HG03575 (cell line): ENCODE results near the gene TK2.
A peak's percentile ranks its signal among the peaks of the same experiment; 100 is the strongest.
"Not testable (repeated sequence)": the region's sequence is repeated elsewhere in the genome, so short reads cannot be mapped to it uniquely, and the experiment has no call there.

Experiments
- ATAC-seq: cut with Tn5 transposase; IDR thresholded peaks from one replicate; pipeline ENCODE4 v1.9.1; 2021; ENCODE audit not compliant: unreplicated experiment, insufficient number of reproducible peaks, low FRiP score; ENCODE audit errors: extremely low read depth

The TK2 gene

DNA sequence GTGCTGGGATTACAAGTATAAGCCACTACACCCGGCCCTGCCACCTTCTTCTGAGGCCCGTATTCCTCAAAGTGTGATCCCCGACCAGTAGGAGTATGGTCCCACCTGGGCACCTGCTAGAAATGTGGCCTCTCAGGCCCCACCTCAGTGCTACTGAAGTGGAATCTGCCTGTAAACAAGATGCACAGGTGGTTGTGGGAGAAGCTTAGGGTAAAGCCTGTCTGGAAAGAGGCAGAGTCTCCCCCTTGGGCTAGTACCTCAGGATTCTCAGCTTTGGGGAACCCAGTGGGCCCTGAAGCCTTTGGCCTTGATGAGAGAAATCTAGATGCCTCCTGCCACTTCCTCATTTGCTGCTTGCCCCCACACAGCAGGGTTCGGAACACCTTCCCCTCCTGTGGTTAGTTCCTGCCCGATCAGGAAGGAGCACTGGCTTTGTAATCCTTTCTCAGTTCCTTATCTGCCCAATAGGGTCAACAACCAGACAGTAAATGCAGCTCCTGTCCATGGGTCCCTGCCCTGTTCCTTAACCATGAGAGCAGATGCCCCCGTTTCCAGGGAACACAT is 25.2 kb downstream of the TK2 start:
- ATAC-seq, result peak; percentile 36

DNA sequence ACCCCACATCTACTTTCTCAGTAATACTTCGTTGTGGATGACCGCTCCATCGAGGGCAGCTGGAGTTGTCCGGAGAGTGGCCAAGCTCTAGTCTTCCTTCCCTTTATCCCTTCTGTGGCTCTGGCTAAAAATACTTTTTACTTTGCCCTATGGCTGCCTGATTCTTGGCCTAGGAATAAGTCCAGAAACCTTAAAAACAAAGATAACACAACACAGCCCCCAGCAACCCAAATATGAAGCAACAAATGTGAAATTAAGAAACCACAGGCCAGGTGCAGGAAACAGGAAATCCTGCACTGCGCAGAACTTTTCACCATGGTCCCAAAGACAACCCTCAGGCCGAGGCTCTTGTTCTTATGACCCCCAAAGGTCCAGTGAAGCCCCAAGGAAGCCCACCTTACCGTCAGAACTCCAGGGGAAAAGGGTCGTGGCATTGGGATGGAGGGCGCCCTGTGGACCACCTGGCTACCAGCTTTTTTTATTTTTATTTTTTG is 26.0 kb downstream of the TK2 start:
- ATAC-seq, result no peak

DNA sequence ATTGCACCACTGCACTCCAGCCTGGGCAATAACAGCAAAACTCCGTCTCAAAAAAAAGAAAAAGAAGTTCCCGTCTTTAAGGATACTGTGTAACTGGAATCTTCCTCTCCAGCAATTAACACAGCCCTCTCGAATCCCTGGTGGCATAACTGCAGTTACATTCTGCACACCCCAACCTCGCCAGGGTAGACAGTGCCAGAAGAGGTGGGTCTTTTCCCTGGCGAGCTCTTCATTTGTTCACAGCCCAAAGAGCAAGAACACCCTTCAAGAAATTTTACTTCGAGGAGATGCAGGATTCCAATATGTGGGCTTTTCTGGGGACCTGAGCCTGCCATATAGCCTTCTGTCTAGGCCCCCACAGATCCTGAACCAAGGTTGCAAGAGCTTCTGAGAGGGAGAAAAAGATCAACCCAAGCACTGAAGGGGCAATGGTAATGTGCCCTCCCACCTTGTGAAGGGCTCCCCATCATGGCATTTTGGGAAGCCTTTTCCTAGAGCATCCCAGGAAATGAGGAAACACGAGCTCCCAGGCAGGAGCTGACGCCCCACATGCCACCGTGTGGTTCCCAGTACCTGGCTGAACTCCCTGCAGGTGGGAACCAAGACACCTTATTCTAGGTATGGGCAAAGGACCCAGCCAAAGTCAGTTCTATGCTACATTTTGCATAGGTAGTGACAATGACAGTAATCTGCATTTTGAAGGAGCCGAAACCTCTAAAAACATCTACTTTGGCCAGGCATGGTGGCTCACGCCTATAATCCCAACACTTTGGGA is 26.9 kb downstream of the TK2 start:
- no peak for ATAC-seq

DNA sequence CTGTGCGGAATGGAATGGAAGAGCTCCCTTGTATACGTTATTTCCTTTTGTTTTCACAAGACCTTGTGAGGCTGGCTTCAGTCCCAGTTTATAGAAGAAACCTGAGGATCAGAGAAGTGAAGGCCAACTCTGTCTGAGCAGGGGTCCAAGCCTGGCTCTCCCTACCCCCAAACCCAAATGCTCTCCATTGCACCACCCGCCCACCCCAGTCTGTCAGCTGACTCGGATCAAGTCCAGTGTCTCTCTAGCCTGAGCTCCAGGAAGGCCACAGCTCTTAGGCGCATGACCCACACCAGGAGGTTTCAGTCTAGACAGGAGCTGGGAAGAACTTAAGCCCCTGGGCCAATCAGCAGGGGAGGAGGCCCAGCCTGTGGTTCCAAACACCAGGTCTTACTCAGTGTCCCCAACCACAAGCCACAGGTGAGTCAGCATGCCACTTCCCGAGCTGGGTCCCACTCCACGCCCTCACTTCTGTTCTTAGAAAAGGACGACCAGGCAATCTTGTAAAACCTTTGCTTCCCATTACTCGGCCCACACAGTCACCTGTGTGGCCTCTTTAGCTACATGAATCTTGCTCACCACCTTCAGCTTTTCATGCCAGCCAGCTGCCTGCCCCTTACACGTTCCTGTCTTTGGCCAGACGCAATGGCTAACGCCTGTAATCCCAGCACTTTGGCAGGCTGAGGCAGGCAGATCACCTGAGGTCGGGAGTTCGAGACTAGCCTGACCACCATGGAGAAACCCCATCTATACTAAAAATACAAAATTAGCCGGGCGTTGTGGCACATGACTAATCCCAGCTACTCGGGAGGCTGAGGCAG is 27.8 kb downstream of the TK2 start:
- ATAC-seq, result peak; percentile 51

DNA sequence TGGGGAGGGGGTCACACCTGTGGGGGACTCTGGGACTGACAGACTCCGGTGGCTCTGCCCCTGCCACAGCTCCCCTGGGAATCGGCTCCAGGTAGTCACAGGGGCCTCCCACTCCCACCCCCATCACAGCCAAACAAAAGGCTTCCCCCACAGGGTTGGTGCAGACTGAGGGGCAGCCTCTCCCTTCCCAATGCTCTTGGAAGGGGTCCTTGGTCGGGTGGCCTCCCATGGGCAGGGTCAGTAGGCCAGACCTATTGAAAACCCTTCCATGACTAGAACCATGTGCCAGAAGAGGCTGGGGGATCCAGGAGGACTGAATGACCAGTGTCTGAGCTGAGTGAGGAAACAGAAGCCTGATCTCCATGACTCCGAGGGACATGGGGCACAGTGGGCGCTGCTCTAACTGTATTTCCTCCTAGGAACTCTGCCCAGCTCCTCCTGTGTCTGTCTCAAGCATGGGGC is 28.6 kb downstream of the TK2 start:
- ATAC-seq, result no peak

DNA sequence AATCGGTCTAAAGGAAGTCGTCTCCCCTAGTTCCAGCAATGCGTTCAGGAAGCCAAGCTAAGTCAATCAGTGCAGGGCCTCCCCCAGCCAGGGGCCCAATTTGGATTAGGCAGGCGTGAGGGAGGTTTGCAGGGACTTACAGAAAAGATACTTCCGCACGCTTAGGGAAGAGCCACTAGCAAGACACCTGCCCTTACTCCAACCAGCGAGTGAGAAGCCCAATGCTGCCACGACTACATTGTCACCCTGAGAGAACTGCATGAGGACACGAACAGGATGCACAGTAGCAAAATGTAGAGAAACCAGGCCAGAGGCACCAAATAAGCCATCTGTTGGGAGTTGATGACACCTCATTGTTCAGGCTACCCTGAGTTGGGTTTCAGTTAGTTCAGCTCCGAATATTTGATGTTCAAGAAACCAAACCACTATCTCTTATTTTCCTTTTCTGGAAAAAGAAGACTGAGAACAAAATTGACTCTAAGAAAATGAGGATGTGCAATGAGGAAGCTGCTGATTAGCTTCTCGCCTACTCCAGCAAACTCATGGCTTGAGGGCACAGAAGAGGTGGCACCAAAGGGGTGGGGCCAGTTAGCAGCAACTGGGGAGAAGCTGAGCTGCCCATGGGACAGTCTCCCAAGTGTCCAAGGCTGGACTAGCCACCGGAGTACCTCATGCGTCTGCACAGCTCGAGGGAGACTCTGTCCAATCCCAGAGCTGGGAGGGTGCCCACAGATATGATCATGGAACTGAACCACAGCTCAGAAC is 29.3 kb downstream of the TK2 start:
- ATAC-seq, result no peak

DNA sequence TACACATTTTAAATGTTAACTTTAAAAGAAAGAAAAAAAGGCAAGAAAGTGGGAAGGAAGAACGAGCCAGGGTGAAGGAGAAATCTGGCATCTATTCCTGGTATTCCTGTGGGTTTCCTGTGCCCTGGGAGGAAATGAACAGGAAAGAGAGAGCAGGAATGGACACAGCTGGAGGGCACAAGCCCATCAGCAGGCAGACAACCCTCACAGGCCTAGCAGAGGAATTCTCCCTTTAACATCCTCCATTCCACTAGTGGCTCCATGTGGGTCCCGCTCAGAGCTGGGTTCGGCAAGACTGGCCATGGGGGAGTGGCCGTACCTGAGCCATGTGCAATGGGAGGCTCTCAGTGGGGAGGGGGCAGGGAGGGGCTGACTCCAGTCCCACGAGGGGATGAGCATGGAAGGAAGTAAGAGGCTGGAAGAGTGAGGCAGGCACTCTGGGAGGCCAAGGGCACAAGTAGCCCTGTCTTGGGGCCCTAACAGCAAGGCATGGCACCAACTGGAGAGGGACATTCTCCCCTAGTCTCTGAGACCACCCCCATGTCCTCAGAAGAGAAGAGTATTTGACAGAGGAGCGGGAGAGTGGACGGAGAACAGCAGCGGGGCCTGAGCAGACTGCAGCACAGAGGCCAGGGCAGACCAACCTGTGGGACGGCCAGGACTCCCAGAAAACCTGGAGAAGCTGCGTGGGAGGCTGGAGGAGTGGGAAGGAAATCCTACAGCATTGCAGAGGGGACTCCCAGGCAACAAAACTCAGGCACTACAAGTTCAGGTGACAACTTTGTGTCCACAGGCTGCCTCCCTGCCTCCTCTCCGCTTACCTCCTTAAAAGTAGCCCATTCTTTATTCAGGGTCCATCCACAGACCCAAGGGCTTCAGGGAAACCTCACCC is 30.2 kb downstream of the TK2 start:
- ATAC-seq, result no peak

DNA sequence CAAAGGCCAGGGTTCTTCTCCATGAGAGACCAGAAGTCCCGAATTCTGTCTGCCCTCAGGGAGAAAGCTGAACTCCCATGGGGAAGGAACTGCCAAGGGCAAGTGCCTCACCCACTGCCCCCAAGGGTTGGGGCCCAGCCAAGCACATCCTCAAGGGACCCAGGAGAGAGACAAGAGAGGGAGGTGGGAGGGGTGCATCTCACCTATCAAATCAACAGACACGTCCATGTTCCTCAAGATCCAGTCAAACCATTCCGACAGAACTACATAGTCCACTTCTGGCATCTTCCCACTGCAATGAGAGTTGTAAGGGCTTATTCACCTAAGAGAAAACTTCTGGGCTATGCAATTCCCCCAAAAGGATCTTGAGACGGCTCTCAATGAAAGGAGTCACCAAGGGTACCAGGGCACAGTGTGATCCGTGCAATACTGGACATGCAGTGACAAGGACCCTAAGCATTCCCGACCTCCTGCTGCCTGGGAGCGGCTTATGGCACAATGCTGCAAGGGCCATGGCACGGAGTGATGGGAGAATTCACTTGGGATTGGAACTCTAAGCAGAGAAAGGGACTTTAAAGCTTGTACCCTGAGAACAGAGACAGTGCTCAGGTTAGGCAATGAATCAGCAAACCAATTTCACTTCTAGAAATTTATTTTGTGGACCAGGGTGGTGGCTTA is 32.2 kb downstream of the TK2 start:
- no peak for ATAC-seq

DNA sequence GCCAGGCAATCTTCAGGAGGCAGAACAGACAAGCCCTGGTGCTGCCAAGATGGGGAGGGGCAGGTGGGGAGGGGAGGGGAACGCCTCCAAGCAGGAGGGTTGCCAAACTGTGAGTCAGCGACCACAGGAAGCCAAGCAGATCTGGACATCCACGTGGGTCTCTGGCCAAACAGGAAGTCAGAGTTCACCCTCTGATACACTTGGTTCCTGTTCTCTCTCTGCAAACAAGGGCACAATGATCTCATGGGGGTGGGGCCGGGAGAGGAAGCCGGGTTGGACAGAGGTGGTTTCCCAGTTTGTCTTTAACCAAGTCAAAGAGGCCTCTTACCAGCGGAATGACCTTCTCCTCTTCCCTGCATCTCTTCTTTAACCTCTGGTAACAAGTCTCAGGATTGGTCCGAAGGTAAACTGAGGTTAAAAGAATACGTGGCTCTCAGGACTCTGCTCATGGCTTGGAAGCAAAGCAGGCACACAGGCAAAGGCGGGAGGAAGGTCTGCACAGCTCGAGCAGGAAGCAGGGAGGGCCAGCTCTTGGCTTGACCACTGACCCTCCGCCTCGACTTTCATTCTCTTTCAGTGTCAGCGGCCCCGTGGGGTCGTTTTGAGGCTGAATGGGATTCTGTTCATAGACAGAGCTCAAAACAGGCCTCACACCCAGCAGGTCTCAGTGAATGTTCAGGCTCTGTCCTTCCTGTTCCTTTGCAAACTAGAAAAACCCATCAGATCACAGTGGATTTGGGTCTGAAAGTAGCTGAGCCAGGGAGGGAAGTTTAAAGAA is 32.9 kb downstream of the TK2 start:
- ATAC-seq, result peak; percentile 86

DNA sequence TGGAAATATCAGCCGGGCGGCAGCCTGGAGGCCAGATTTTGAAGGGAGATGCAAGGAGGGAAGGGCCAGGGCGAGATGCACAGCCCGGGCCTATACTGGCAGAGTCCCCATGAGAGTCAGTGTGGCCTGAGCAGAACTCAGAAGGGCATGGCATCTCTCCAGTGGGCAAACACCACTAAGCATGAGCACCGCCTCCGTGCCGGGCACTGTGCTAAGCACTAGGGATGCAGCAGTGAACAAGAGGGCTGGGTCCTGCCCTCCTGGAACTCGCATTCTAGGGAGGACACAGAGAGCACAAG is 33.5 kb downstream of the TK2 start:
- no peak for ATAC-seq

DNA sequence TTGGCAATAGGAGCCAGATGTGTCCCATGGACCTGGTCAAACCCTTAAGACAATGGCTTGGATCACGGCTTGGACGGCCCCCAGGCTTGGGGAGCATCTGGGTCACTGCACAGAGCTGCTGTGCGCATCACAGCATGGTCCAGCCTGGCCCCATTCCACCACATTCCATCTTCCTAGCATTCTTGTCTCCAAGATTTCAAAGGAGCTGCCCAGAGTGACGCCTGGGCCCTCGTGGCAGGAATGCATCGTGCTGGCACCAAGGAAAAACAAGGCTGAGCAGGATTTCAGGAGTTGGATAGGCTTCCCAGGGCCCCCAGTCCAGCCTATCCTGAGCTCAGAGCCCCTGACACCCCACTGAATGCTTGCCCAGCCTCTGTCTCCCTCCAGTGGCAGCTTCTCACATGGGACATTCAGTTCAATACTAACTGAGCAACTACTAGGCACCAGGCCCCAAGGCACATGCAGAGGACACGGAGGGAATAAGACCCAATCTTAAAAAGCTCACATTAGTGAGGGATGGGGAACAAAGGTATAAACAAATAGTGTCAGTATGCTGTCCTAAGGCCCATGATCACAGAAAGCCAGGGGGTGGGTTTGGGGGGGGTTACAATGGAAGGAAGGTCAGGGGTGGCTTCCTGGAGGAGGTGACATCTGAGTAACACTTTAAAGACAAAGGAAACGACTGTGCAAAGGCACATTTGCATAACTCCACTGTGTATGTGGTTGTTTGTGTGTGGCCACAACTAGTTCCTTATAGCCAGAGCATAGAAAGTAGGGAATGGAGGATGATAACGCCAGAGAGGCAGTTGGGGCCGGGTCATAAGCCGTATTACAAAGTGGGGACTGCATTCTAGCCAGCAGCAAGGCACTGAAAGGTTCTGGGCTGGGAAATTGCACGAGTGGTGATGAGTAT is 34.1 kb downstream of the TK2 start:
- no peak for ATAC-seq

DNA sequence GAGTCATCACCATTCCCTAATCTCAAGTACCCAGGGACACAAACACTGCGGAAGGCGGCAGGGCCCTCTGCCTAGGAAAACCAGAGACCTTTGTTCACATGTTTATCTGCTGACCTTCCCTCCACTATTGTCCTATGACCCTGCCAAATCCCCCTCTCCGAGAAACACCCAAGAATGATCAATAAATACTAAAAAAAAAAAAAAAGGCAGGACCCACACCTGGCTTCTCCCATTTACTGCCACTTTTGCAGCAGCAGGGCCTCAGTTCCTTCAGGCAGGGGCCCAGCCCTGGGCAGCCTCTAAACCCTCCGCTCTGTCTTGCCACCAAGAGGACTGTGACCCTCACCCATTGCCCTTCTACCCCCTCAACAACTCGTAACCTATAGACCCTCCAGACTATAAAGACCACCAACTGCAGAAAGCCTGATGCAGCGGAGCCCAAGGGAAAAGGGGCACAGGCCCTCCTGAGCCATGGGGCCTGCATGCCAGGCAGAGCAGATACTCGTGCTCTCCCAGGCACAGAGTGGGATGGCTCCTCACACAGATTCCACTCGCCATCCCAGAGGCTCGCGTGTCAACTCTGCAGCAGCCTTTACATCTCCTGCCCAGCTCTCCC is 34.8 kb downstream of the TK2 start:
- ATAC-seq, result not testable (repeated sequence)

DNA sequence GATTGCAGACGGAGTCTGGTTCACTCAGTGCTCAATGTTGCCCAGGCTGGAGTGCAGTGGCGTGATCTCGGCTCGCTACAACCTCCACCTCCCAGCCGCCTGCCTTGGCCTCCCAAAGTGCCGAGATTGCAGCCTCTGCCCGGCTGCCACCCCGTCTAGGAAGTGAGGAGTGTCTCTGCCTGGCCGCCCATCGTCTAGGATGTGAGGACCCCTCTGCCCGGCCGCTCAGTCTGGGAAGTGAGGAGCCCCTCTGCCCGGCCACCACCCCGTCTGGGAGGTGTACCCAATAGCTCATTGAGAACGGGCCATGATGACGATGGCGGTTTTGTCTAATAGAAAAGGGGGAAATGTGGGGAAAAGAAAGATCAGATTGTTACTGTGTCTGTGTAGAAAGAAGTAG is 35.5 kb downstream of the TK2 start:
- ATAC-seq, result not testable (repeated sequence)

DNA sequence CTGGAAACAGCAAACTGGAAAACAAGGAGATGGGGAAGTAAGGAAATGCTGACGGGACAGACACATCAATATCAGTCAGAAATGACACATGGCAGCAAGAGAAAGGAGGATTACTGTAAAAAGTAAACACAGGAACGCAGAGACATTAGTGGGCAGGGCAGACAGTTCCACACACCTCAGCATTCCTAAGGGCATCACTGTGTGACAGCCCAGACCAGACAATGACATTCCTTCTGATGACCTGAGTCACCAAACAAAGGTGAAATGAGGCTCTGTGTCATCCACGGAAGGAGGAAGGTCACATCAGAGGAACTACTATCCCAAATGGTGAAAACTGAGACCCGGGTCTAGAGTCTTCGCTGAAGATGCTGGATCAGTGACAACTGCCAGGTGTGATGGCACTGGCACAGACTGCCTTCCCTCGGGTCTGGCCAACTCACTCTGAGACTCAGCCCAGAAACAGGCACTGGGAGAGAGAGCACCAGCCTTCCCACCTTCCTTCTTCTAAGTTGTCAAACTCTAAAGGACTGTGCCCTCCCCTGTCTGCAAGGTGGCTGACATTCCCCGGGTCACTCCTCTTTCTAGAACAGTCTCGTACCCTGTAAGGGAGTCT is 36.7 kb downstream of the TK2 start:
- ATAC-seq, result no peak

DNA sequence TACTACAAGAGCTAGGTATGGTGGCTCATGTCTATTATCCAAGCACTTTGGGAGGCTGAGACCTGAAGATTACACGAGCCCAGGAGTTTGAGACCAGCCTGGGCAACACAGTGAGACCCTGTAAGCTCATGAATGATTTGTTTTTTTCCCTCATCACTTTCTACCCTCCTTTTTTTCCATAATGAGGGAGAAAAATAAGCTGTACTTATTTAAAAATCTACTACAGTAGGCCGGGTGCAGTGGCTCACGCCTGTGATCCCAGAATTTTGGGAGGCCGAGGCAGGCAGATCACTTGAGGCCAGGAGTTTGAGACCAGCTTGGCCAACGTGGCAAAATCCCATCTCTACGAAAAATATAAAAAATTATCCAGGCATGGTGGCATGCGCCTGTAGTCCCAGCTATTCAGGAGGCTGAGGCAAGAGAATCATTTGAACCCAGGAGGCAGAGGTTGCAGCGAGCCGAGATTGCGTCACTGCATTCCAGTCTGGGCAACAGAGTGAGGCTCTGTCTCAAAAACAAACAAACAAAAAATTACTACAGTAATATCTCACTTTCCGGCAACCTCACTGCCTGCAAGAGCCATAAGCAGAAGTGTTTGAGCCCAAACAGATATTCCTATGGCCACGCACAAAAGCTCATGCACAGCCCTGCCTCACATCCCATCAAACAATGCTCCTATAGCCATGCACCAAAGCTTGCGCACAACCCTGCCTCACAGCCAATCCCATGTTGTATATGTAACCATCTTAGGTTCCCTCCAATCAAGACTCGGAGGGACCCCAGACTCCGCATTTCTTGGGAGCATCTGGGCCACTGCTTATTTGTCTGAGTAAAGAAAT is 37.4 kb downstream of the TK2 start:
- no peak for ATAC-seq
